ENCODE results near the gene POLA1. TPM values are rescaled to one million over a fixed set of nuclear protein-coding genes. Genes with fewer than 3 reads are reported as not detected.

Gene POLA1
- total RNA-seq, 1 donor from 2014 or later, result 13.2 TPM

- peak; percentile 76 for DNase-seq
- peaks cover 9% of the 10 kb centered on the region for H3K27me3 Mint-ChIP-seq (ENCODE audit: unreplicated experiment)
- no peak within 1 kb of the TSS for H3K27ac Mint-ChIP-seq (ENCODE audit: unreplicated experiment)
- peaks cover 4% of the 10 kb centered on the region for H3K9me3 Mint-ChIP-seq (ENCODE audit: unreplicated experiment)
- peak within 1 kb of the TSS; percentile 49 for H3K4me3 Mint-ChIP-seq (ENCODE audit: unreplicated experiment)
- TF ChIP-seq, protein P1, sequence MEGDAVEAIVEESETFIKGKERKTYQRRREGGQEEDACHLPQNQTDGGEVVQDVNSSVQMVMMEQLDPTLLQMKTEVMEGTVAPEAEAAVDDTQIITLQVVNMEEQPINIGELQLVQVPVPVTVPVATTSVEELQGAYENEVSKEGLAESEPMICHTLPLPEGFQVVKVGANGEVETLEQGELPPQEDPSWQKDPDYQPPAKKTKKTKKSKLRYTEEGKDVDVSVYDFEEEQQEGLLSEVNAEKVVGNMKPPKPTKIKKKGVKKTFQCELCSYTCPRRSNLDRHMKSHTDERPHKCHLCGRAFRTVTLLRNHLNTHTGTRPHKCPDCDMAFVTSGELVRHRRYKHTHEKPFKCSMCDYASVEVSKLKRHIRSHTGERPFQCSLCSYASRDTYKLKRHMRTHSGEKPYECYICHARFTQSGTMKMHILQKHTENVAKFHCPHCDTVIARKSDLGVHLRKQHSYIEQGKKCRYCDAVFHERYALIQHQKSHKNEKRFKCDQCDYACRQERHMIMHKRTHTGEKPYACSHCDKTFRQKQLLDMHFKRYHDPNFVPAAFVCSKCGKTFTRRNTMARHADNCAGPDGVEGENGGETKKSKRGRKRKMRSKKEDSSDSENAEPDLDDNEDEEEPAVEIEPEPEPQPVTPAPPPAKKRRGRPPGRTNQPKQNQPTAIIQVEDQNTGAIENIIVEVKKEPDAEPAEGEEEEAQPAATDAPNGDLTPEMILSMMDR (IDR thresholded peaks at IDR 0.05; ENCODE audit: partially characterized antibody, unreplicated experiment), result no peak
- H3K36me3 Mint-ChIP-seq (ENCODE audit: unreplicated experiment), result no peaks in the 10 kb centered on the region
- peaks cover 5% of the 10 kb centered on the region for H3K4me1 Mint-ChIP-seq (ENCODE audit: low read depth, unreplicated experiment)
Measured at GRCh38 chrX:25015486-25016360, 322.0 kb downstream of the POLA1 start, which contains the start of gene ARX. Gene ARX (minus strand): TSS chrX:25015965. CDS start chrX:25015737, 228 bp downstream.

DNA sequence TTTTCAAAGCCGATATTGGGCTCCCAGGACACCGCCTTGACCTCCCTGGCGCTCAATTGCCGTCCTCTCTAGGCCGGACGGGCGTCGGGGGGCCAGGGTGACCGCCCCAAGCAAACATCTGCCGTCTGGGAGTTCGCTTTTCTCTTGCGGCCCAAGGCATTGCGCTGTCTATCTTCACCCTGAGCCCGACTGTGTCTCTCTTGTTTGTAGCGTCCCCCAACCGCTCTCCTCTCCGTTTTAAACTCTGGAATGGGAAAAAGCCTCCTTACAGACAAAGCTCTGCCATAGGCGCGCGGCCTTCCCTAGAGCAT lies 322.6 kb downstream of the POLA1 start:
- Mint-ChIP-seq H3K4me3 (ENCODE audit: unreplicated experiment) (no peak overlapping the region), H3K4me1 (ENCODE audit: low read depth, unreplicated experiment) (peaks cover 5% of the 10 kb centered on the region), H3K27me3 (ENCODE audit: unreplicated experiment) (peaks cover 8% of the 10 kb centered on the region), H3K36me3 (ENCODE audit: unreplicated experiment) (no peaks in the 10 kb centered on the region), H3K9me3 (ENCODE audit: unreplicated experiment) (peaks cover 4% of the 10 kb centered on the region), H3K27ac (ENCODE audit: unreplicated experiment) (no peak overlapping the region)
- DNase-seq, result no peak
- TF ChIP-seq, protein P1 (IDR thresholded peaks at IDR 0.05; ENCODE audit: partially characterized antibody, unreplicated experiment), result no peak

GRCh38 chrX:25016938-25017598 lies 323.4 kb downstream of the POLA1 start:
- TF ChIP-seq, protein P1 (IDR thresholded peaks at IDR 0.05; ENCODE audit: partially characterized antibody, unreplicated experiment), result no peak
- peak overlapping the region; percentile 88 for H3K4me3 Mint-ChIP-seq (ENCODE audit: unreplicated experiment)
- no peak overlapping the region for H3K27ac Mint-ChIP-seq (ENCODE audit: unreplicated experiment)
- DNase-seq, result no peak
- H3K9me3 Mint-ChIP-seq (ENCODE audit: unreplicated experiment), result peaks cover 9% of the 10 kb centered on the region
- peaks cover 10% of the 10 kb centered on the region for H3K27me3 Mint-ChIP-seq (ENCODE audit: unreplicated experiment)
- peaks cover 11% of the 10 kb centered on the region for H3K4me1 Mint-ChIP-seq (ENCODE audit: low read depth, unreplicated experiment)
- H3K36me3 Mint-ChIP-seq (ENCODE audit: unreplicated experiment), result no peaks in the 10 kb centered on the region

DNA sequence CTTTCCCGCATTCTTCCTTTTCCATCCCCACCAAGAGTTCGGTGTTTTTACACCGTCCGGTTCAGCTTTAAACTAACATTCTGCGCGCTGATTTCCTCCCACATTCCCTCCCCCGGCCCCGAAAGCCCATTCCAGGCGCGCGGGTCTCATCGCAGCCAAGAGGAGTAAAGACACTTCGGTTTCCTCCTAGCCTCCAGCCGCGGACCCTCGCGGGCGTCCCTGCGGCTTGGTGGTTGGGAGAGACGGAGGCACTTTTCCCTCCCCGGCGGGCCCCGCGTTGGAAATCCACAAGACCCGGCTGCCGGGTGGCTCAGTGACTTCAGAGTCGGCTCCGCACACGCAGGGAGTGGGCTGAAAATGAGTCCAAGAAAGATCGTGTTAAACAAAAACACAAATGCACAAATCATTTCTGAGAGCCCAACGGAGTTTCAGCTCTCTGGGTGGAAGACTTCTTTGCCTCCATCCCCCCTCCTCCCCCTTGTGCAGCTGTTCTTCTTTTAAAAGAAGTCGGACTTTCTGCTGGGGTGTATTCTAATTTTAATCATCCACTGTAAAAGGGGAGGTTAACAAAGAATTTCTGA lies 324.0 kb downstream of the POLA1 start:
- DNase-seq, result no peak
- Mint-ChIP-seq H3K4me1 (ENCODE audit: low read depth, unreplicated experiment) (peaks cover 12% of the 10 kb centered on the region), H3K9me3 (ENCODE audit: unreplicated experiment) (peaks cover 11% of the 10 kb centered on the region), H3K36me3 (ENCODE audit: unreplicated experiment) (no peaks in the 10 kb centered on the region), H3K4me3 (ENCODE audit: unreplicated experiment) (peak overlapping the region; percentile 88), H3K27me3 (ENCODE audit: unreplicated experiment) (peaks cover 8% of the 10 kb centered on the region), H3K27ac (ENCODE audit: unreplicated experiment) (no peak overlapping the region)
- TF ChIP-seq, protein P1 (IDR thresholded peaks at IDR 0.05; ENCODE audit: partially characterized antibody, unreplicated experiment), result no peak
